ENCODE results near the gene TRIM44.

The TRIM44 gene

DNA sequence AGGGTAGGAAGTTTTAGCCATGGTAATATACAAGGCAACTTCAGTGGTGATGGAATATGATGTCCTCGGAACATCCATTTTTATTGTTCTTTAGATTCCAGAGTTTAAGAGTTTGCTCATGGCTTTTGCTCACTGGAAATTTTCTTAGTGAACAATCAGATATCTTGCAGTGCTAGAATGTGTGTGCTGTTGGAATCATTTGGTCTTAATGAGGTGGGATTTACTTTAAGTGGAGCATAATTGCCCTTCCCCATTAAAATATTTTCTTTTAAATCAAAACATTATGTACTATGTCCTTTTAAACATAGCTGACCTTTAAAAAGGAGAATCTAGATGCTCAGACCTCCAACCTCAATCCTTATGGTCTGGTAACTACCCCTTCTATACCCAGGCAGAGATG is 204.0 kb downstream of the TRIM44 start:
- no peak for DNase-seq
